Stimulated activated CD8-positive, alpha-beta memory T cell treated with anti-CD3 and anti-CD28 coated beads, Interleukin-12 subunit alpha, Interleukin-12 subunit beta, amount 100 ng/mL, for 24 hours (primary cell): ENCODE measurements around the gene TMEM132D.

Experiments used
- DNase-seq: peaks from one replicate; pipeline ENCODE4 v3.0.0-alpha.2; 2020; ENCODE audit errors: extremely low read depth

The TMEM132D gene

DNA sequence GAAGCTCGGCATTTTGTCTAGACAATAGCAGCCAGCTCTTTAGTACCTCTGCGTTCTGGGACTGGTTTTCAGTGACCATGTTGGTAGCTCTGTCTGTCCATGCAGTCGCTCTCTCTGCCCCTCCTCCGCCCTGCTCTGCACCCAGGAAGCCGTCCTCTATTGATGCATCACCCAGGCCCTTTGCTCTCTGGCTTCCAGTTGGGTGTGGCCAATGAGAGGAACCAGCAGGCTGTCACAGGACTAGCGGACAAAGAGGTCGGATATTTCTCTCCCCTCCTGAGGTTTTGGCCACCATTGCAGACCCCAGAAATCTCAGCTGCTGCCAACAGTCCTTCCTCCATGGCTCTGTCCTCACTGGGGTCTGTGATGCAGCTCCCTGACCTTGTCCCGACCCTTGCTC, 180.6 kb downstream of the TMEM132D start:
- DNase-seq, result no peak

DNA sequence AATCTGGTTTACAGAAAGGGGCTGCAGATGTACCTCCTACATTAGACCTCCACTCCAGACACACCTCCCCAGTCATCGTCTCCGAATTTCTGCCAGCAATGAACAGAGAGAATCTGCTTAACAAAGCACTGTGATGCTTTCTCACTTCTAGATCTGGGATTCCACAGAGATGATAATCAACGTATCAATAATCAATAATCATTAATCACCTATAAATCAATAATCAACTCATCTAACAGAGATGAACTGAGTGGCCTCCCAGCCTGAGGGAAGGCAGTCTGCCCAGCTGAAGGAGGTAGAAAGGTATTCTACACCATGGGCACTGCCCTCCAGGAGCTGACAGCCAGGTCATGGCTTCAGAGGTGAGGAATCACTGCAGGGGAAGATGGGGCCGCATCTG, 183.2 kb downstream of the TMEM132D start:
- no peak for DNase-seq

GRCh38 chr12:129719416-129719815, 184.4 kb downstream of the TMEM132D start:
- no peak for DNase-seq

DNA sequence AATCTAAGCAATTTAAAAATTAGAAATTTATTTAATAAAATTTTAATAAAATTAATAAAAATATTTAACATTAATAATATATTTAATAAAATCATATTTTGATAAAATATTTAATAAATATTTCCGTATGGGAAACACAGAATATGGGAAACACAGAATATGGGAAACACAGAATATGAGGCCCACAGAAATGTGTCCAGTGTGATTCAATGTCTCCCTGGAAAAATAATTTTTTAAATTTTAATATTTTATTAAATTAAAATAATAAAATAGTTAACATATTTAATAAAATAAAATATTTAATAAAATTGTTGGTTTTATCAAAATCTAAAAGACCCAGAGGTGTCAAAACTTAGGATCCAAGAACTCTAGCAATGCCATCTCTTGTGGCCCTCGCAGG, 186.4 kb downstream of the TMEM132D start:
- no peak for DNase-seq

- DNase-seq, result no peak
Measured at GRCh38 chr12:129716825-129717224, 187.0 kb downstream of the TMEM132D start.

- DNase-seq, result no peak
Measured at GRCh38 chr12:129706716-129707115, 197.1 kb downstream of the TMEM132D start.

DNA sequence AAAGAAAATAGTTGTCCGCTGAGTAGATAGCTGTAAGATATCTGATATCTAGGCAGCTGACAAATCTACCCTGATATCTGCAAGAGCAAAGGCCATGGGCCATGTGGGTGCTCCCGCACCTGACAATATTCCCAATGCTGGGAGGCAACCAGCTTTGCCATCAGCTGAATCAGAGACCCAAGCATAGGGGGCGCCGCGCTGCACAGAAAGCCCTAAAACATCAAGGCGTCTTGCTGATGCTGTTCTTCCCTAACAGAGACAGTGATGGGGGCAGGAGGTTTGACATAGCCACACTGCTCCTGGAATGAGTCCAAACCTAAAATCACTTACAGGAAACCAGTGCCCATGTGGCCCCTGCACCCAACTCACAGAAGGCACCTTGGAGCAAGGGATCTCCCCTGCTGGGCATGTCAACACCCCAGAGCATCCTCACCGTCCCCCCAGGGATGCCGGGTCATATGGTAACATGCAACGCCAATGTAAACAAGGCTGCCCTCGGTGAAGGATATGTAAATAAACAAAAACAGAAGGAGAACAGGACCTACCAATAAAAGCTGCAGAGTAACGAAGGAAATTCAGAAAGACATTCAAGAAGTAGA, 199.5 kb downstream of the TMEM132D start:
- no peak for DNase-seq

- no peak for DNase-seq
Measured at GRCh38 chr12:129701631-129702101, 202.2 kb downstream of the TMEM132D start.

DNA sequence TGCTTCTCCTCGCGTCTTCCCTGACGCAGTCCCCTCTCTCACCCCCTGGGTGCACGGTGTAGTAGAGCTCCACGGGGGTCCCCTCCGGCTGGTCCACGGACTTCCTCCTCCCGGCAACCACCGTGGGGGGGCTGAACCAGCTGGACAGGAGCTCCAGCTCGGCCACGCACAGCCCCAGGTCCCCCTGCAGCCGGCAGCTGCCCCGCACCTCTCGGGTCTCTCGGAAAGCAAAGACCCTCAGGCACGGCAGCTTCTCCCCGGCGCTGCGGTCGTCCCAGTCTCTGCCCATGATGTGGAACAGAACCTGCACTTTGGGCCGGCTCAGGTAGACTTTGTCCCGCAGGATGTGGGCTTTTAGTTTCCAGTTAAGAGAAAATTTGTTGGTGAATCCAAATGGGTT, 203.8 kb downstream of the TMEM132D start:
- DNase-seq, result no peak

DNA sequence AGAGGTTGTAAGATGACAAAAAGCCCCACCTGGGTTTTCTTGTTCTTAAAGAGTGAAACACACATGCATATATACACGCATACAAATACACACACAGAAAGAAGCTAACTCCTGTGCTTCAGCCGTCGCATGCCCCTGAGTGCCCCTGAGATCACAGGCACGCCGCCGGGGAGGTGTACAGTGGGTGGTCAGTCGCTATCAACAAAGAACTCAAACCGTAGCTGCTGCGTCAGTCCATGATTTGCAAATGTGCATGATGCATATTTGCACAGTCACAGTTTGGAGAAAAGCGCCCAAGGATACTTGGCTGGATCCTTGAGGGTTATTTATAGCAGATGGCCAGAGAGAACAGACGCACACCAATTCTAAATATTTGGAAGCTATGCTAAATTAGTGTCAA, 206.9 kb downstream of the TMEM132D start:
- DNase-seq, result no peak

GRCh38 chr12:129696405-129696804, 207.4 kb downstream of the TMEM132D start:
- DNase-seq, result no peak

GRCh38 chr12:129693731-129694130, 210.1 kb downstream of the TMEM132D start:
- DNase-seq, result no peak

DNA sequence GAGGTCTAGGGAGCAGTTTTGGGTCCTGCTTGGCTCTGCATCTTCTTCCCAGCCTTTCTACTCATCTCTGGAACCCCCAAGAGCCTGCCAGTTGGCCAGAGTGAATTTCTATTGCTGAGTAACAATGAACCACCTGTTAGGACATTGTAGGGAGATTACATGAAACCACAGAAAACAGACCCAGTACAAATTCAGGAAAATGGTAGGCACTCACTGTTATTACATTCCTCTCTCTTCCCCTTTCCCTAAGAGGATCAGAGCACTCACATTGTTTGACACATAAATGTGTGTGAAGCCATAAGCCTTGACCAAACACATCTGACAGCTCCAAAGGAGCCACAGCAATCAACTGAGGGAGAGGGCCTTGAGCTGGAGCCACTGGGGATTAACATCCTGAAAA, 216.1 kb downstream of the TMEM132D start:
- DNase-seq, result no peak

DNA sequence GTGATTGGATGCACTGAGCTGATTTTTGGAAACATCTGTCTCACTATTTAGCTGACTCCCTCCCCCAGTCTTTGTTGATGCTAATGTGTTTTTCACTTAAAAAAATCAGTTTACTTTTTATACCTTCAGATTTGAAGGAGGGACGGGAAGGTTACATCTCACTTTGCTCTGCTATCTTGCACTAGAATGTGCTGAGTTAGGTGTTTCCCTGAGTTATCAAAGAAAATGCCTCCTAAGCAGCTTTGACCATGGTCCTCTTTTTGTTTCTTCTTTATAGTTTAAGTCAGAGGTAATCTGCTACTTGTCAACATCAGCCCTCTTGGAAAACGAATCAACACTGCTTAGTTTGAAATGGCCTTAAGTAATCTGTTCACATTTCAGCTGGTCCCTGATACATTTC, 222.0 kb downstream of the TMEM132D start:
- no peak for DNase-seq

- no peak for DNase-seq
Measured at GRCh38 chr12:129681151-129681550, 222.7 kb downstream of the TMEM132D start.

GRCh38 chr12:129676411-129676810, 227.4 kb downstream of the TMEM132D start:
- DNase-seq, result no peak

- DNase-seq, result no peak
Measured at GRCh38 chr12:129675947-129676346, 227.9 kb downstream of the TMEM132D start.

- DNase-seq, result no peak
Measured at GRCh38 chr12:129675496-129675895, 228.3 kb downstream of the TMEM132D start.

GRCh38 chr12:129673806-129674205, 230.0 kb downstream of the TMEM132D start:
- no peak for DNase-seq

- no peak for DNase-seq
Measured at GRCh38 chr12:129672110-129672509, 231.7 kb downstream of the TMEM132D start.

DNA sequence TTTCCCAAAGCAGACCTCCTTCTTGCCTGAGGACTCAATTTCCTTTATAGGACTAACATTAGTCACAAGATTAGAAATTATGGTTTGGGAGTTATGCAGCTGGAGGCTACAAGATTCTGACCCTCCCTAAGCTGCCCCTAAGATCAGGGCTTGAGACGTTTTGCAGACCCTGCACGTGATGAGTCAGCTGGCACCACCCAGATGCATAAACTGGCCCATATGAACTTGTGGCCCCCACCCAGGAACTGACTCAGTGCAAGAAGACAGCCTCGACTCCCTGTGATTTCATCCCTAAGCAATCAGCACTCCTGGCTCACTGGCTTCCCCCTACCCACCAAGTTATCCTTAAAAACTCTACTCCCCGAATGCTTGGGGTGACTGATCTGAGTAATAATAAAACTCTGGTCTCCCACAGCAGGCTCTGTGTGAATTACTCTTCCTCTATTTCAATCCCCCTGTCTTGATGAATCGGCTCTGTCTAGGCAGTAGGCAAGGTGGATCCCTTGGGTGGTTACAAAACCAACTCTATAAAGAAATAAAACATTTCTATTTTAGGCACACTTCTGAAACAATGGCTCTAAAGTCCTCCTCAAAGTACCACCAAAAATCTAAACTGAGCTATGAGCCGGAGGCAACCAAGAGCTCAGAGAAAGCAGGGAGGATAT, 233.4 kb downstream of the TMEM132D start:
- DNase-seq, result no peak

DNA sequence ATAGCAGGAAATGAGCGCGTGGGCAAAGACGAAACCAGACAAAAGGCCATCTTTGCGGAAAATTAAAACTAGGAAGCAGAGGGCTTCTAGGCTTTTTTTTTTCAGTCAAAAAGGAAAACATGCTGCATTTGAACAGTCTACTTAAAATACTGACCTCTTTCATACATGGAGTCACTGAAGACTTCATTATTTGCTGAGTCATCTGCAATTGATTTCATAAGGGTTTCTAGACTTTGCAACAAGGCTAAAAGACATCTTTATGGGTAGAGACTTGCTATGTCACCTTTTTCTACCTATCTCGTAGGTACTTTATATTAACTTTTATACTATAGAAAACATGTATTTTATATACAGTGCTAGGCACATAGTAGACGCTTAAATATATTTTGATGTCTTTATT, 238.4 kb downstream of the TMEM132D start:
- no peak for DNase-seq

GRCh38 chr12:129662234-129662633, 241.6 kb downstream of the TMEM132D start:
- DNase-seq, result no peak

DNA sequence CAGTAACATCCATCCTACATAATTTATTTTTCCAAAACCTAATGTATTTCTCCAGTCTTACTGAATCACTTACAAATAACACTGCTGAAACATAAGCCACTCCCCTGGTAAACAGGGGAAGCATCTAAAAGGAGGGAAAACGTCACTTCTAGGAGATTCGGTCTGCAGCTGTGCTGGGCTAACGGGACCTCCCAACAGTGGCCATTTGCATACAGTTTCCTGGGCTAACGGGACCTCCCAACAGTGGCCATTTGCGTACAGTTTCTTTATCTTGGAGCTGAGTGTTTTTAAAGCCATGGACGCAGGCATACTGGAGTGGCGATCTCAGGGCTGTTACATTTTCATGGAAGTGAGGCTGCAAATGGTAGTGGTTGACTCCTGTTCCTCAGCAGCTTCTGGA, 242.9 kb downstream of the TMEM132D start:
- DNase-seq, result no peak
